Measurements from ENCODE around the gene SFMBT2.
"Not testable (repeated sequence)": the region's sequence is repeated elsewhere in the genome, so short reads cannot be mapped to it uniquely, and the experiment has no call there.

SFMBT2 gene

DNA sequence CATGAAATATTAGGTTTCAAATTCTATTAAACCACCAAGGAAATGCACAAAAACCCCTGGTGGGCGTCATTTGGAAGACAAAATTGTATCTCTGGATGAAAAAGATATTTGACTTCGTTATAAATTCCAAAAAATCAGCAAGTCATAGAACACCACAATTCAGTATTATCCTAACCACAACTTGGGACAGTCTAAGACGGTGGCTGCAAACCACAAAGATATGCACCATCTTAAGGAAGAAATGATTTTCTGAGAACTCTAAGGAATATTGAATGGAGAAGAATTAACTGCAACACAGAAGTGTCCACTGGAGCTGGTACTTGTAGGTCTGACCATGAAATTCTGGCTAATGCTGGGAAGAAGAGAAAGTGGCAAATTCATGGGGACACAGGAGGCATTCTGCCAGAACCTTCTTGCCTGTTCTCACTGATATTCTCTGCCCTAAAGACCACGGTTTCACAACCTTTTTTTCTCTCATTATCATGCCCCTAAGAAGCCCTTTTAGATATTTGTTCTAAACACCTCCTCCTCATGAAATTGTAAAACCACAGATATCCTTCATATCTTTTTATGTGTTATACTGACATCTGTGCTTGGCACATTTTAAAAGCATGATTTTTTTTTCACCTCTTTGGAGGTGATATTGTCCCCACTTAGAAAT is 92.9 kb downstream of the SFMBT2 start:
- DNase-seq: no peak

- DNase-seq: no peak
Observed at GRCh38 chr10:7316839-7317238, 94.0 kb downstream of the SFMBT2 start.

DNA sequence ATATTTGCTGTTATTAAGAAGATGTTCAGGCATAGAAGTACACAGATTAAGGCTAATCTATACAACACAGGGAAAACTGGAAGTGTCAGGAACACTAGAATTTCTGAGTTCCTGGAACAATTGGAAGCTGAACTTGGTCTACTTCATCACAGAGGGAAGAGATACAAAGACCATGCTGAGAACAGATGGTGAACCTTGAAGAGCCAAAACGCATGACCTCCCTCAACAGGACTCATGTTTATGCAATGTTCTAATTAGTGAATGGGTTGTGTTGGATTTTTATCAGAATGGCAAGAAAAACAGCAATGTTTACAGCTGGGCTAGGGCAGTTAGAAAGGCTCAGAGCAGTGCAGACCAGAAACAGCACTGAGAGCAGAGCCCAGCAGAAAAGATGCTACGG is 94.9 kb downstream of the SFMBT2 start:
- no peak for DNase-seq

GRCh38 chr10:7314170-7314569 is 96.7 kb downstream of the SFMBT2 start:
- DNase-seq: no peak

DNA sequence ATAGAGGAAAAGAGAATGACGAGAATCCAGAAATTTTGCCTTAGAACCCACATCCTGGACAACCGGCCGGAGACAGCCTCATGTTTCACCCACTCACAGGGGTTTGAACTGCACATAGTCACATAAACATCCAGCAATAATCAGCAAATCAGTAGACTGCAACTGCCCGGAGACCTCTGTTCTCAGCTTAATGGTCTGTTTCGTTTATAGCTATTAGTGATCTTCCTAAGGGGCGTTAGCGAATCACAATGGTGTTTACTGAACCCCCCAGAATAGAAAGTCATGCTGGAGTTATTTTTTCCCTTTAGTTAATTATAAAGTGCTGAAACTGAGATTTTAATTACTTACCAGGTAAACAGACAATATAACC is 98.4 kb downstream of the SFMBT2 start:
- DNase-seq: no peak

GRCh38 chr10:7311850-7312487 is 98.9 kb downstream of the SFMBT2 start:
- DNase-seq: not testable (repeated sequence)

DNA sequence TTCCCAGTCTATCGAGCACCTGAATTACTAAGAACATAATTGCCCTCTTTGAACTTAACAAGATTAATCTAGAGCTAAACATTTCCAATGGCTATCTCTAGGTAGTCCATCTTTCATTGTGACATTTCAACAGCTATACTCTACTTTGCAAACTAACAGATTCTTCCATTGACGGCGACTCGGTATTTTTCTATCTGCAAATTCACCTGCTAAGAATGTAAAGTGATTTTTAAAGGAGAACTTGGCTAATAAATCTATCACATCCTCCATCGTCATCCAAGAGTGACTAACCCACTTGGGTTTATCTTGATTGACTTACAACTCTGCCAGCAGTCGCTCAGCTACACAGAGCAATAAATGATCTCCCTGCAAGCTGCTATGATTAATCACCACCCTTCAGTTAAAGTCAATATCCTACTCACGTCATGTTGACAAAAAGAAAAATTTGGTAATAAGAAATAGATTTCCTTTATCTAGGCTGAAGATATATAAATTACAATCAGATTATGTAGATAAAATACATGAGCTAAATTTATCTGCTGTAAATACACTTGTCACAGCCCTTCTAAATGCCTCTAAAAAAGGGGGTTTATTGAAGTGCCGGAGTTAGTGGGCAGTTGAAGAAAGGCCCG is 99.5 kb downstream of the SFMBT2 start:
- DNase-seq: no peak

- no peak for DNase-seq
Observed at GRCh38 chr10:7310076-7310475, 100.8 kb downstream of the SFMBT2 start.

- no peak for DNase-seq
Observed at GRCh38 chr10:7308826-7309225, 102.0 kb downstream of the SFMBT2 start.

DNA sequence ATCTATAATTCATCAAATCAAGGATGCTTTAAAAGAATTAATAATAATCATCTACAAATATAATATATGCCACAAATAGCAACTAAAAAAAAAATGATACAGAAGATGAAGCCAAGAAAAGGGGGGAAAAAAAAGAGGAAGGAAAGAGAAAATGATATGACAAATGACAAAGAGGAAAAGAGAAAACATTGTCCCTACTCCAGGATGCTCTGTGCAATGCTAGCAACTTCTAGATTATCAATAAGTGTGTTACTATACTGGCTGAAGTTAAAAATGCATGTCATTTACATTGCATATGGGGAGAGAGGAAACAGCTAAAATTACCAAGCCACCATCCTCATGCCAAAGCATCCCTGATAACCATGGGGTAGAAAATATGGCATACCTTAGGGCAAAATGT is 104.2 kb downstream of the SFMBT2 start:
- DNase-seq: no peak

GRCh38 chr10:7306147-7306546 is 104.7 kb downstream of the SFMBT2 start:
- no peak for DNase-seq

GRCh38 chr10:7305053-7305452 is 105.8 kb downstream of the SFMBT2 start:
- no peak for DNase-seq

DNA sequence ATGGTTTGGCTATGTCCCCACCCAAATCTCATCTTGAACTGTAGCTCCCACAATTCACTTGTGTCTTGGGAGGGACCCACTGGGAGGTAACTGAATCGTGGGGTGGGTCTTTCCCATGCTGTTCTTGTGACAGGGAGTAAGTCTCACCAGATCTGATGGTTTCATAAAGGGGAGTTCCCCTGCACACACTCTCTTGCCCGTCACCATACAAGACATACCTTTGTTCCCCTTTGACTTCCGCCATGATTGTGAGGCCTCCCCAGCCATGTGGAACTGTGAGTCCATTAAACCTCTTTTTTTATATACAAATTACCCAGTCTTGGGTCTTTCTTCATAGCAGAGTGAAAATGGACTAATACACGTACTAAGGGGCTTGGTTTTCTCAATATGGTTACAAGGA is 106.7 kb downstream of the SFMBT2 start:
- no peak for DNase-seq

GRCh38 chr10:7302930-7303557 is 107.8 kb downstream of the SFMBT2 start:
- no peak for DNase-seq

DNA sequence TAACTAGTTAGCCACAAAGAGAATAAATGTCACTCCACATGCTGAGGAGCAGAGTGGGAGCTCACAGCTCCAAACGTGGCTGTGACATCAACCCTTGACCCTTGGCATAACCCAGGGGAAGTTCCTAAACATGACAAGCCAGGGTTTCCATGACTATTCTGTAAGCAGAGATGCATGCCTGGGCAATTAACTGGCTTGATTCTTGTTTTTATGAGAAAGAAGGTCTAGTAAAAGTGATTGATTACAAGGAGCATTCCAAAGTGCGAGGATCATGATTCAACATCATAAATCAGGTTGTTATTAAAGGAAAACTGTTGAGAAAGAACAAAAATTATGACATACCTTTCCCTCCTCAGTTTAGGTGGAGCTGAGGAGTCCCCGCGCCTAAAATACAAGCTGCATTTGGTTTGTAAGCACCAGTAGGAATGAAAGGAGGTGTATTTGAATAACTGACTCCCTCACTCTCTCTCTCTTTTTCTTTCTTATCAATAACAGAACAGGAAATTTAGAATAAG is 108.4 kb downstream of the SFMBT2 start:
- no peak for DNase-seq

GRCh38 chr10:7301006-7301778 is 109.6 kb downstream of the SFMBT2 start:
- DNase-seq: no peak

DNA sequence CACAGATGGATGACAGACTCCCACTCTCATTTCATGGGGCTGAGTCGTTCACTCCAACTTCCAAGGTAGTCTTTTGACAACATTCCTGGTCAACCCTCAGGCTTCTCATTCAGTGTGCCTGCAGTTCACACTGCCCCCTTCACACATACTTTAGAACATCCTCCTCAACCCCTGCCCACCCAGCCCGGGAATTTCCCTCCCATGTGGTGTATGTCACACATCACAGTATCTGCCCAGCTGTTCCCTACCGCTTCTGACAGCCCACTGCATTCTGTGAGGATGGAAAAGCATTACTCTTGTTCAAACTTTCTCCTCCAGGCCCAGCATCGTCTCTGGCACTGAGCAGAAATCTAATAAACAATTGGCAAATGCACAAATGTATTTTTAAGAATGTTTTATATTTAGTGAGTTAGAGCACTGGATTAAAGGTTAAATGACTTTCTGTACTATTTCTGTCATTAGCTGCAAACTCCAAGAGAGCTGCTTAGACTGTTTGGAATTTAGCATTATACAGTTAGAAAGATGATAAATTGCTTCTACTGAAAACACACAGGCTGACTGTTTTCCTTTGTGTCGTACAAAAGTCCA is 110.4 kb downstream of the SFMBT2 start:
- no peak for DNase-seq

GRCh38 chr10:7299601-7300325 is 111.1 kb downstream of the SFMBT2 start:
- DNase-seq: not testable (repeated sequence)

GRCh38 chr10:7298495-7298894 is 112.3 kb downstream of the SFMBT2 start:
- DNase-seq: no peak

DNA sequence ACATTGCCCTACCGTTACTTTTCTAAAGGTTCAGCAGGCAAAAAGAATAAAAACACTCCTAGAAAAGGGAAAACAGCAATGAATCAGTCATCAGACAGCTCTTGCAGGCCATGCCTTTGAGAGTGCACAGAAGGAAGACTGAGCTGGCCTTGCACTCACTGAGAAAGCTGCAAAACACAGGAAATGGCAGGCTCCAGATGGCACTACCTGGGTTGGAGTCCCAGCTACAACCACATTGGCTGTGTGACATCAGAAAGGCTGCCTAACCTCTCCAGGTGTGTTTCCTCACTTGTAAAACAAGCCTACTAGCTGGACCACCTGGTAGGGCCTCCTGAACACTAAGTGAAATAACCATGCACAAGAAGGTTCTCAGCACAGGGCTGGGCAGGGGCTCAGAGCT is 113.7 kb downstream of the SFMBT2 start:
- DNase-seq: no peak

- no peak for DNase-seq
Observed at GRCh38 chr10:7296648-7297047, 114.2 kb downstream of the SFMBT2 start.

DNA sequence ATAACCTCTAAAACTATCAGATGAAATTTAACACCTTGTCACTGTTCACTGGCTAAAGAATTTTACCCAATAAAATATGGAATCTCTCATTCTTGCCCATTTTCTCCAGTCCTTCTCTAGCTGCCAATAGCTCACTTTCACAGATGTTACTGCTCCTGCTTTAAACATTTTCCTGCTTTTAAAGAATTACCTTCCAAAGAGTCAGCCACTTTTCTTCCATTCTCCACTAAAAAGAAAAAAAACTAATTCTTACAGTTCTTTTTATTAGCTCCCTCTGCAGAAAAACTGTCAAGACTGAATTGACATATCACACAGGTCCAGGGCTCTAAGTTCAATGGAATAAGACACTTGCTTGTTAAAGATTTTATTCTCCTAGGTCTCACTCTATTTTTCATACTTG is 114.8 kb downstream of the SFMBT2 start:
- no peak for DNase-seq
